GM12892 (cell line): ENCODE results near the gene SUPT3H.

Experiments used
- POLR2A ChIP-seq: IDR thresholded peaks from 2 replicates; pipeline ENCODE4 v1.6.1; 2011; ENCODE audit warnings: low read depth, low read length, control low read depth
- POLR2AphosphoS5 ChIP-seq: IDR thresholded peaks from 2 replicates; pipeline ENCODE4 v1.6.1; 2011; ENCODE audit warnings: low read depth, low read length, control low read depth

- TF ChIP-seq POLR2AphosphoS5 (no peak), POLR2A (no peak)
Observed at GRCh38 chr6:44898296-44898930, 479.3 kb downstream of the SUPT3H start.
